Sigmoid colon (tissue), 7 donors: ENCODE data around the gene ZCCHC7. TPM values are rescaled to one million over a fixed set of nuclear protein-coding genes. Genes with fewer than 3 reads are reported as not detected.
"Not testable (repeated sequence)": the region's sequence is repeated elsewhere in the genome, so short reads cannot be mapped to it uniquely, and the experiment has no call there.

Experiments used
- DNase-seq: peaks from one replicate; pipeline ENCODE4 v3.0.0-alpha.2; 2019
- H3K27ac ChIP-seq, 4 donors: fragments of 200-600 bp; sonication (generic); one replicate each; pipeline ENCODE4 v1.5.1; 2016 to 2019; ENCODE audit warnings: mild to moderate bottlenecking in 1 of 4
- H3K27me3 ChIP-seq, 3 donors: fragments of 200-600 bp; sonication (generic); one replicate each; pipeline ENCODE4 v1.5.1; 2019; ENCODE audit warnings: mild to moderate bottlenecking in 1 of 3
- H3K36me3 ChIP-seq, 4 donors: fragments of 200-600 bp; sonication (generic); one replicate each; pipeline ENCODE4 v1.5.1; 2016 to 2019
- H3K4me1 ChIP-seq, 4 donors: fragments of 200-600 bp; sonication (generic); one replicate each; pipeline ENCODE4 v1.5.1; 2017 to 2019
- H3K4me3 ChIP-seq, 4 donors: fragments of 200-600 bp; sonication (generic); one replicate each; pipeline ENCODE4 v1.5.1; 2017 to 2019; ENCODE audit warnings: mild to moderate bottlenecking in 2 of 4, moderate library complexity in 1 of 4
- H3K9me3 ChIP-seq, 4 donors: fragments of 200-600 bp in 3 of 4; sonication (generic) in 3 of 4; one replicate each; pipeline versions ENCODE4 v1.5.1 to v1.6.1; 2013 to 2019
- CTCF ChIP-seq, 4 experiments: fragments of 450-650 bp in 3 of 4; fragments of 200-600 bp in 1 of 4; IDR thresholded peaks; one replicate each; pipeline ENCODE4 v1.5.1; 2016 to 2019; ENCODE audit warnings: antibody characterized with exemption in 4 of 4, mild to moderate bottlenecking in 3 of 4, moderate library complexity in 2 of 4
- EP300 ChIP-seq, 4 donors: sonication (generic); formaldehyde crosslinking; IDR thresholded peaks; one replicate each; pipeline ENCODE4 v1.6.1; 2017; ENCODE audit warnings: antibody characterized with exemption in 4 of 4
- POLR2A ChIP-seq, 2 donors: fragments of 450-650 bp; IDR thresholded peaks; one replicate each; pipeline ENCODE4 v1.6.1; 2016; ENCODE audit warnings: antibody characterized with exemption in 2 of 2, mild to moderate bottlenecking in 2 of 2, moderate library complexity in 2 of 2
- POLR2AphosphoS5 ChIP-seq, 4 donors: sonication (generic); formaldehyde crosslinking; IDR thresholded peaks; one replicate each; pipeline ENCODE4 v1.6.1; 2017; ENCODE audit warnings: antibody characterized with exemption in 4 of 4
- WGBS, 2 donors: extraction: QIAGEN DNeasy Blood & Tissue Kit; methylation state at CpG; one replicate each; pipeline ENCODE4 v1.1.7; 2013; 5-methylcytosine and 5-hydroxymethylcytosine counted together
- intact Hi-C: fragments of 100-400 bp; cut with DNase I; formaldehyde crosslinking; loops from one replicate; pipeline ENCODE4 v1.15.1; 2023
- polyA plus RNA-seq, 3 donors: library from polyadenylated mRNA; stranded (reverse); fragments of 200-250 nt; gene quantifications; one replicate each; pipeline ENCODE4 v1.2.3, GENCODE V29; 2013
- total RNA-seq, 4 donors: library from RNA; depleted of rRNA; stranded (reverse); fragments of >200 nt; gene quantifications; one replicate each; pipeline ENCODE4 v1.1.0, GENCODE V29; 2016
- donor health status: healthy with polysubstance abuse.
- donor health status: Bipolar disorder and iron deficiency.
- donor health status: healthy.

Gene ZCCHC7
- total and polyA plus RNA-seq, 7 donors: 5.8 to 24.6 (median 19.1) TPM

- Histone ChIP-seq H3K36me3 (peaks cover 0 to 3% (median 0%) of the 10 kb centered on the region in 4 donors), H3K4me1 (no peaks in the 10 kb centered on the region), H3K9me3 (no peaks in the 10 kb centered on the region), H3K27me3 (no peaks in the 10 kb centered on the region), H3K27ac (no peak overlapping the region), H3K4me3 (no peak overlapping the region)
- intact Hi-C loops: no loop called here
- WGBS, 2 donors: 61 to 93% methylated on average over 5 of the region's 5 CpGs
- TF ChIP-seq POLR2A (IDR thresholded peaks at IDR 0.05) (no peak), CTCF (IDR thresholded peaks at IDR 0.05) (no peak), POLR2AphosphoS5 (IDR thresholded peaks at IDR 0.05) (no peak)
- DNase-seq: no peak
Measured at GRCh38 chr9:37187713-37188439, 67.5 kb downstream of the ZCCHC7 start.

- H3K4me3 ChIP-seq, H3K9me3 ChIP-seq, H3K36me3 ChIP-seq, H3K27ac ChIP-seq, DNase-seq, H3K4me1 ChIP-seq, intact Hi-C loops, H3K27me3 ChIP-seq: not testable (repeated sequence)
- 96 to 97% methylated on average over 13 of the region's 13 CpGs for WGBS, 2 donors
Measured at GRCh38 chr9:37190739-37191138, 70.4 kb downstream of the ZCCHC7 start.

- 88 to 93% methylated on average over 4 of the region's 4 CpGs for WGBS, 2 donors
Measured at GRCh38 chr9:37191403-37192089, 71.2 kb downstream of the ZCCHC7 start.

DNA sequence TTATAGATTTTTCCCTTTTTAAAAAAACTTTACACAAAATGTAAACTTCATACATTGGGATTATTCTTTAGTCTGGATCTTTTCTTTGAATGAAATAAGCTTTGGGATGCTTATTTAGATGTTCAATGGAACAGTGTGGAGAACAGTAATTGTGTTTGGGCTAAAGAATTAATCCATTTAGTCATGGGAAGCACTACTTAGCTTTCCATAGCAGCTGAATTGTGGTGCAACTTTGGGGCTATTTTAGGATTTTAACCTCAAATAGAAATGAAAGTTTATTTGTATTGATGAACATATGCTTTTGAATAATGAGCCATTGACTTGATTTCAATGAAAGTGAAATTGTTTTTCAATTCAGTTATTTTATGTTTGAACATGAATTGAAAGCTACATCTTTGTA is 72.4 kb downstream of the ZCCHC7 start:
- Histone ChIP-seq H3K27me3 (no peaks in the 10 kb centered on the region), H3K4me1 (peaks cover 0 to 14% (median 11%) of the 10 kb centered on the region in 4 donors), H3K9me3 (no peaks in the 10 kb centered on the region), H3K4me3 (no peak overlapping the region), H3K27ac (no peak overlapping the region), H3K36me3 (peaks cover 0 to 3% (median 0%) of the 10 kb centered on the region in 4 donors)
- no peak for TF ChIP-seq CTCF (IDR thresholded peaks at IDR 0.05)
- no peak for TF ChIP-seq POLR2A (IDR thresholded peaks at IDR 0.05)
- TF ChIP-seq EP300 (IDR thresholded peaks at IDR 0.05): no peak
- no peak for TF ChIP-seq POLR2AphosphoS5 (IDR thresholded peaks at IDR 0.05)
- intact Hi-C loops: no loop called here
- DNase-seq: no peak

More at GRCh38 chr9:37191403-37192089, 71.2 kb downstream of the ZCCHC7 start:
- Histone ChIP-seq H3K9me3 (no peaks in the 10 kb centered on the region), H3K4me1 (peaks cover 0 to 2% (median under 1%) of the 10 kb centered on the region in 4 donors), H3K27me3 (no peaks in the 10 kb centered on the region), H3K4me3 (no peak overlapping the region), H3K27ac (no peak overlapping the region), H3K36me3 (peaks cover 0 to 3% (median 0%) of the 10 kb centered on the region in 4 donors)
- intact Hi-C loops: no loop called here
- TF ChIP-seq CTCF (IDR thresholded peaks at IDR 0.05) (no peak), POLR2AphosphoS5 (IDR thresholded peaks at IDR 0.05) (no peak), POLR2A (IDR thresholded peaks at IDR 0.05) (no peak), EP300 (IDR thresholded peaks at IDR 0.05) (no peak)
- no peak for DNase-seq

GRCh38 chr9:37197158-37198038 is 77.0 kb downstream of the ZCCHC7 start:
- Histone ChIP-seq H3K9me3 (no peaks in the 10 kb centered on the region), H3K27me3 (no peaks in the 10 kb centered on the region), H3K4me1 (peaks cover 0 to 20% (median 13%) of the 10 kb centered on the region in 4 donors), H3K36me3 (no peaks in the 10 kb centered on the region), H3K4me3 (no peak overlapping the region), H3K27ac (no peak overlapping the region)
- TF ChIP-seq CTCF (IDR thresholded peaks at IDR 0.05) (no peak), POLR2A (IDR thresholded peaks at IDR 0.05) (no peak)
- no peak for DNase-seq
- intact Hi-C loops: no loop called here
- WGBS, 2 donors: 44 to 67% methylated on average over 4 of the region's 4 CpGs
